Lower lobe of right lung (tissue), 2 donors: ENCODE results near the gene SERPINA4. TPM values are rescaled to one million over a fixed set of nuclear protein-coding genes. Genes with fewer than 3 reads are reported as not detected.

ENCODE experiments used
- ATAC-seq, 2 donors: fragments of 200-7000 bp; cut with Tn5 transposase; one replicate each; pipeline ENCODE4 v1.9.1; 2020 to 2022; ENCODE audit warnings: mild to moderate bottlenecking in 2 of 2, moderate library complexity in 2 of 2
- DNase-seq: peaks from one replicate; pipeline ENCODE4 v3.0.0-alpha.2; 2020
- H3K27ac ChIP-seq: fragments of 200-600 bp; one replicate; pipeline ENCODE4 v1.8.0; 2022
- H3K27me3 ChIP-seq: fragments of 200-600 bp; one replicate; pipeline ENCODE4 v1.8.0; 2022; ENCODE audit warnings: low read depth
- H3K36me3 ChIP-seq: fragments of 200-600 bp; one replicate; pipeline ENCODE4 v1.8.0; 2022; ENCODE audit warnings: mild to moderate bottlenecking
- H3K4me1 ChIP-seq: fragments of 200-600 bp; one replicate; pipeline ENCODE4 v1.8.0; 2022
- H3K4me3 ChIP-seq: fragments of 200-600 bp; one replicate; pipeline ENCODE4 v1.8.0; 2022; ENCODE audit warnings: mild to moderate bottlenecking
- H3K9me3 ChIP-seq: fragments of 200-600 bp; one replicate; pipeline ENCODE4 v1.8.0; 2022
- intact Hi-C: fragments of 100-400 bp; cut with DNase I; formaldehyde crosslinking; loops from one replicate; pipeline ENCODE4 v1.11.0; 2022
- total RNA-seq: library from RNA; stranded (reverse); fragmentation: NEBNext Ultra II Directional; extraction: Animal tissue kit (Norgen Biotek cat#: 25700); gene quantifications from one replicate; pipeline ENCODE4 v1.2.1, GENCODE V29; 2021
- TF ChIP-seq, protein P1 (sequence below): fragments of 200-600 bp; IDR thresholded peaks from one replicate; pipeline ENCODE4 v1.8.0; 2022; ENCODE audit warnings: antibody characterized with exemption, mild to moderate bottlenecking
- donor health status: DM: no; HTN: yes; CAD: no; lungs with severe emphysema.

The SERPINA4 gene
- total RNA-seq, 1 donor from 2014 or later: not detected

DNA sequence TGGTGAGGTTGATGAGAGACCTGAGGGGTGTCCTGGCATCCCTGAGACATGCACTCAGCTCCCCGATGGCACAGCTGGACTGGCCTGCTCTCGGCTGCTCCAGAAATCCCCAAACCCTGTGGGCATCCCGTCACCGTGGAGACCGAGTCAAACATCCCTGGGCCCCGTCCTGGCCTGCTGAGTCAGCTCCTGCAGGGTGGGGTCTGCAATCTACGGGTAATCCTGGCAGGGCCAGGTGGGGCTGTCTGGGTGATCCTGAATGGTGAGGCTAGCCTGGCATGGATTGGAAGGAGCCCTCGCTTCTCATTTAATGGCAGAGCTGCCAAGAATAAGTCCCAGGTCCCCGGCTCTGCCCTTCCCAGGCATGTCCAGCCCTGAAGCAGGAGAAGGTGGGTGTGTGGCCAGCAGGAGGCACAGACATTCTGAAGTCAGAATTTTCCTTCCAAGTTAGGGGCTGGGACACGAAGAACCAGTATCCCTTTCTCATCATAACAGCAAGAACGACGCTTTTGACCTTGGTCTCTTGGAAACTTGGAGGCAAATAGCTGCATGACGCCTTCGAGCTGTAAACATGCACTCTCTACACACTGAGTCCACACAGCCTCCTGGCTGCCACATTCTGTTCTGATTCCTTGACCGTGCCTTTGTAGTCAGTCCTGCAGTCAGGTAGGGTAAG is 17.7 kb upstream of the SERPINA4 start:
- Histone ChIP-seq H3K36me3 (no peaks in the 10 kb centered on the region), H3K4me3 (no peak overlapping the region), H3K9me3 (no peaks in the 10 kb centered on the region), H3K4me1 (no peaks in the 10 kb centered on the region), H3K27ac (no peak overlapping the region), H3K27me3 (peaks cover 7% of the 10 kb centered on the region)
- ATAC-seq (no peak), DNase-seq (no peak)
- intact Hi-C loops: no loop called here
- TF ChIP-seq, protein P1, sequence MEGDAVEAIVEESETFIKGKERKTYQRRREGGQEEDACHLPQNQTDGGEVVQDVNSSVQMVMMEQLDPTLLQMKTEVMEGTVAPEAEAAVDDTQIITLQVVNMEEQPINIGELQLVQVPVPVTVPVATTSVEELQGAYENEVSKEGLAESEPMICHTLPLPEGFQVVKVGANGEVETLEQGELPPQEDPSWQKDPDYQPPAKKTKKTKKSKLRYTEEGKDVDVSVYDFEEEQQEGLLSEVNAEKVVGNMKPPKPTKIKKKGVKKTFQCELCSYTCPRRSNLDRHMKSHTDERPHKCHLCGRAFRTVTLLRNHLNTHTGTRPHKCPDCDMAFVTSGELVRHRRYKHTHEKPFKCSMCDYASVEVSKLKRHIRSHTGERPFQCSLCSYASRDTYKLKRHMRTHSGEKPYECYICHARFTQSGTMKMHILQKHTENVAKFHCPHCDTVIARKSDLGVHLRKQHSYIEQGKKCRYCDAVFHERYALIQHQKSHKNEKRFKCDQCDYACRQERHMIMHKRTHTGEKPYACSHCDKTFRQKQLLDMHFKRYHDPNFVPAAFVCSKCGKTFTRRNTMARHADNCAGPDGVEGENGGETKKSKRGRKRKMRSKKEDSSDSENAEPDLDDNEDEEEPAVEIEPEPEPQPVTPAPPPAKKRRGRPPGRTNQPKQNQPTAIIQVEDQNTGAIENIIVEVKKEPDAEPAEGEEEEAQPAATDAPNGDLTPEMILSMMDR: no peak

DNA sequence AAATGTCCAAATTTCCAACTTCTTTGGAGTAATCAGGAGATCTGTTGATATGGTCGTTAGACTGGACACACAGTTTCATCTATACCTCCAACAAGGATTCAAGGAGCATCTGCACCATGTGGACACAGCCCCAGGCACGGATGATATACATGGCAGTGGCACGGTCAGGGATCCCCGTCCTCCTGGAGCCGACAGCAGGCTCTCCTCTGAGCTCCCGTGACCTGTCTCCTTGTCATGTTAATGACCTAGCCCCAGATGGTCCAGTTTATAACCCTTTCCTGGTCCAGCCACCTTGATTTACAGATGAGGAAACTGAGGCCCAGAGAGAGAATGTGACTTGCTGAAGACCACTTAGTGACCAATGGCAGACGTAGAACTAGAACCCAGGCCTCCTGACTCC is 16.5 kb upstream of the SERPINA4 start:
- TF ChIP-seq, protein P1: no peak
- ATAC-seq: no peak
- DNase-seq: no peak

DNA sequence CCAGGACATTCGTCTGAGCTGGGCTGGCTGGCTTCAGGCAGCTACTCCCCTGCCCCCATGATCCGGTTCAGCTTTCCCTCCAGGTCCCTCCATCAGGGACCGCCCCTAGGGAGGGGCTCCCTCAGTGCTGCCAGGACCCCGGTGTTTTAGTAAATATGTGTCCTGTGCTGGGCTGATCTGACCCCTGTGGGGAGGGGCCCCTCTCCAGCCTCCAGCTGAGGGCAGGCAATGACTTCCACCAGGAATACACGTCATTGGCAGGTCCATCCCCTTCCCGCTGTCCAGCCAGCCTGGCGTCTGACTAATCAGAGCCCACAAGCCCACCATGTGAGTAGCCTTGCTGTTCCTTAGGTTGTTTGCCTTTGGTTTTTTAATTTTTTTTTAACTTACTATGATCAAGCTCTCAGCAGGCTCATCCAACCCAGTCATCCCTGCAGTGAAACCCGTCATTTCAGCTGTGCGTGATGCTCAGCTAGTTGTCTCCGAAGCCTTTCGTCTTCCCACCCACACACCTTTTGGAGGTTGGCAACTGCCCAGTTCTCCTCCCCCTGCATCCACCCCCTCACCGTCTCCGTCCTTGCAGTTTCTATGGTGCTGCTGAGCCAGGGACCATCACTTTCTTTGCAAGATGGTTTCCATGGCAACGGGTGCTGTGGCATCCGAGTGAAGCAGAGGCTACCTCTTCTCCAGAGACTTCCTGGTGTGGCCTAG is 16.0 kb upstream of the SERPINA4 start:
- Histone ChIP-seq H3K36me3 (no peaks in the 10 kb centered on the region), H3K9me3 (no peaks in the 10 kb centered on the region), H3K4me3 (no peak overlapping the region), H3K27ac (no peak overlapping the region), H3K27me3 (peaks cover 7% of the 10 kb centered on the region), H3K4me1 (no peaks in the 10 kb centered on the region)
- intact Hi-C loops: no loop called here
- TF ChIP-seq, protein P1: no peak
- ATAC-seq: no peak
- DNase-seq: no peak

More for the DNA sequence above, 16.5 kb upstream of the SERPINA4 start:
- H3K27ac ChIP-seq: no peak overlapping the region
- intact Hi-C loops: no loop called here
- no peak overlapping the region for H3K4me3 ChIP-seq
- H3K36me3 ChIP-seq: no peaks in the 10 kb centered on the region
- H3K4me1 ChIP-seq: no peaks in the 10 kb centered on the region
- peaks cover 7% of the 10 kb centered on the region for H3K27me3 ChIP-seq
- H3K9me3 ChIP-seq: no peaks in the 10 kb centered on the region

DNA sequence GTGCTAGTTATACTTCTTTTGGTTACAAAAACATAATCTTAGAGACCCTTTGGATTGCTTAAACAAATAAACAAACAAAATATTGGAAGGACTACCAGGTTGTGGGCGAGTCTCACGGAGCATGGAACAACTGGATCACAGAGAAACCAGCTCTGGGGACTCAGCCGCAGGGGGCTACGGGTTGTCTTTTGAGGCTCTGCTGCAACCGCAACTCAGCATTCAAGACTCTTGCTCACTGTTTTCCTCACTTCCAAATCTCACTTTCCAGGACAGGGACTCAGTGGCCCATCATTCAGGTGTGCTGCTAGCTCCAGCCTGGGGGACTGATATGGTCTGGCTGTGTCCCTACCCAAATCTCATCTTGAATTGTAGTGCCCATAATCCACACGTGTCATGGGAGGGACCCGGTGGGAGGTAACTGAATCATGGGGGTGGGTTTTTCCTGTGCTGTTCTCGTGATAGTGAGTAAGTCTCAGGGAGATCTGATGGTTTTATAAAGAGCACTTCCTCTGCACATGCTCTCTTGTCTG is 14.0 kb upstream of the SERPINA4 start:
- intact Hi-C loops: no loop called here
- no peak overlapping the region for H3K4me3 ChIP-seq

DNA sequence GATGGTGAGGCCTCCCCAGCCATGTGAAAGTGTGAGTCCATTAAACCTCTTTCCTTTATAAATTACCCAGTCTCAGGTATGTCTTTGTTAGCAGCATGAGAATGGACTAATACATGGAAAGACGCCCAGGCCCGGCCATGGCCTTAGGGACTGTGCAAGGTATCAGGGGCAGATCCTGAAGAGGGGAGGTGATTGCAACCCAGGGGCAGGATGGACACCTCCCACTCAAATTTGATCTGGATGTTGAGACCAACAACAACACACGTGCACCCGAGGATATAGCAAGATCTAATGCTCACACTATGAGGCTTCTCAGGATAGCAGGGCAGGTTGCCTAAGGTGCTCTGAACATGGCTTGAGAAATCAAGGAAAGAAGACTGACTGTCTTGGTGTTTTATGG is 13.5 kb upstream of the SERPINA4 start:
- Histone ChIP-seq H3K9me3 (no peaks in the 10 kb centered on the region), H3K27ac (no peak overlapping the region), H3K36me3 (no peaks in the 10 kb centered on the region), H3K4me3 (no peak overlapping the region), H3K27me3 (peaks cover 7% of the 10 kb centered on the region), H3K4me1 (no peaks in the 10 kb centered on the region)
- DNase-seq: no peak
- TF ChIP-seq, protein P1: no peak
- no peak for ATAC-seq
- intact Hi-C loops: no loop called here

More for the DNA sequence above, 14.0 kb upstream of the SERPINA4 start:
- Histone ChIP-seq H3K4me1 (no peaks in the 10 kb centered on the region), H3K27me3 (peaks cover 7% of the 10 kb centered on the region), H3K36me3 (no peaks in the 10 kb centered on the region), H3K9me3 (no peaks in the 10 kb centered on the region), H3K27ac (no peak overlapping the region)
- TF ChIP-seq, protein P1: no peak
- DNase-seq (no peak), ATAC-seq (no peak)
